ENCODE data around the gene CD34.

- TF ChIP-seq, protein P1, sequence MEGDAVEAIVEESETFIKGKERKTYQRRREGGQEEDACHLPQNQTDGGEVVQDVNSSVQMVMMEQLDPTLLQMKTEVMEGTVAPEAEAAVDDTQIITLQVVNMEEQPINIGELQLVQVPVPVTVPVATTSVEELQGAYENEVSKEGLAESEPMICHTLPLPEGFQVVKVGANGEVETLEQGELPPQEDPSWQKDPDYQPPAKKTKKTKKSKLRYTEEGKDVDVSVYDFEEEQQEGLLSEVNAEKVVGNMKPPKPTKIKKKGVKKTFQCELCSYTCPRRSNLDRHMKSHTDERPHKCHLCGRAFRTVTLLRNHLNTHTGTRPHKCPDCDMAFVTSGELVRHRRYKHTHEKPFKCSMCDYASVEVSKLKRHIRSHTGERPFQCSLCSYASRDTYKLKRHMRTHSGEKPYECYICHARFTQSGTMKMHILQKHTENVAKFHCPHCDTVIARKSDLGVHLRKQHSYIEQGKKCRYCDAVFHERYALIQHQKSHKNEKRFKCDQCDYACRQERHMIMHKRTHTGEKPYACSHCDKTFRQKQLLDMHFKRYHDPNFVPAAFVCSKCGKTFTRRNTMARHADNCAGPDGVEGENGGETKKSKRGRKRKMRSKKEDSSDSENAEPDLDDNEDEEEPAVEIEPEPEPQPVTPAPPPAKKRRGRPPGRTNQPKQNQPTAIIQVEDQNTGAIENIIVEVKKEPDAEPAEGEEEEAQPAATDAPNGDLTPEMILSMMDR (IDR thresholded peaks at IDR 0.05) = no peak
- TF ChIP-seq POLR2A (IDR thresholded peaks at IDR 0.05) = no peak
These were observed 32.0 kb downstream of the CD34 start for GRCh38 chr1:207878939-207879338.

All from right lobe of liver (tissue), 4 donors.